ENCODE data around the gene PAPSS2.

The PAPSS2 gene

DNA sequence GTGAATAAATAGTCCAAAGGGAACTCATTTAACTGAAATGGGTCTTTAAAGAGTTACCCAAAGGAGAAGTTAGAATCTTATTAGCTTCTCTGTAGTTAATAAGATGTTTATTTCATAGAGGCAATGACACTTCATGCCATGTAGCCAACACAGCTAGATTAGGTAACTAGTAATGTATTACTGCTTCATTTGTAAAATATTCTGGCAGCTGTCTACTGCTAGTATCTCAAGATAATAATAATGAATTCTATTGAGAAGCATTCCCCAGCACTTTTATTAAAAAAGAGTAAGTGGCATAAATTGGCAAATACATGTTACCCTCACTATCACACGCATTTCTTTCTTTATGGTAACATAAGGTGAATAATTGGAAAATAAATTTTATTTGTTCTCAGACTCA lies 10.1 kb downstream of the PAPSS2 start:
- no peaks in the 10 kb centered on the region for H3K27me3 Mint-ChIP-seq (ENCODE audit: low read depth)
- H3K4me3 Mint-ChIP-seq = no peak overlapping the region
- H3K4me1 Mint-ChIP-seq = peaks cover 9% of the 10 kb centered on the region
- peak overlapping the region in 1 of 3 experiments; percentile 60 for H3K27ac Mint-ChIP-seq
- no peaks in the 10 kb centered on the region for H3K9me3 Mint-ChIP-seq
- TF ChIP-seq, protein P1, sequence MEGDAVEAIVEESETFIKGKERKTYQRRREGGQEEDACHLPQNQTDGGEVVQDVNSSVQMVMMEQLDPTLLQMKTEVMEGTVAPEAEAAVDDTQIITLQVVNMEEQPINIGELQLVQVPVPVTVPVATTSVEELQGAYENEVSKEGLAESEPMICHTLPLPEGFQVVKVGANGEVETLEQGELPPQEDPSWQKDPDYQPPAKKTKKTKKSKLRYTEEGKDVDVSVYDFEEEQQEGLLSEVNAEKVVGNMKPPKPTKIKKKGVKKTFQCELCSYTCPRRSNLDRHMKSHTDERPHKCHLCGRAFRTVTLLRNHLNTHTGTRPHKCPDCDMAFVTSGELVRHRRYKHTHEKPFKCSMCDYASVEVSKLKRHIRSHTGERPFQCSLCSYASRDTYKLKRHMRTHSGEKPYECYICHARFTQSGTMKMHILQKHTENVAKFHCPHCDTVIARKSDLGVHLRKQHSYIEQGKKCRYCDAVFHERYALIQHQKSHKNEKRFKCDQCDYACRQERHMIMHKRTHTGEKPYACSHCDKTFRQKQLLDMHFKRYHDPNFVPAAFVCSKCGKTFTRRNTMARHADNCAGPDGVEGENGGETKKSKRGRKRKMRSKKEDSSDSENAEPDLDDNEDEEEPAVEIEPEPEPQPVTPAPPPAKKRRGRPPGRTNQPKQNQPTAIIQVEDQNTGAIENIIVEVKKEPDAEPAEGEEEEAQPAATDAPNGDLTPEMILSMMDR (IDR thresholded peaks at IDR 0.05; ENCODE audit: unreplicated experiment in 3 of 3) = no peak
- peaks cover 8% of the 10 kb centered on the region for H3K36me3 Mint-ChIP-seq (ENCODE audit: low read depth)

GRCh38 chr10:87670586-87670985 lies 10.9 kb downstream of the PAPSS2 start:
- H3K9me3 Mint-ChIP-seq = no peaks in the 10 kb centered on the region
- H3K27me3 Mint-ChIP-seq (ENCODE audit: low read depth) = no peaks in the 10 kb centered on the region
- H3K27ac Mint-ChIP-seq = no peak overlapping the region
- peaks cover 8% of the 10 kb centered on the region for H3K36me3 Mint-ChIP-seq (ENCODE audit: low read depth)
- no peak overlapping the region for H3K4me3 Mint-ChIP-seq
- TF ChIP-seq, protein P1 (IDR thresholded peaks at IDR 0.05; ENCODE audit: unreplicated experiment in 3 of 3) = no peak
- peaks cover 9% of the 10 kb centered on the region for H3K4me1 Mint-ChIP-seq

- Mint-ChIP-seq H3K9me3 (no peaks in the 10 kb centered on the region), H3K4me1 (peaks cover 9% of the 10 kb centered on the region), H3K27me3 (ENCODE audit: low read depth) (no peaks in the 10 kb centered on the region), H3K4me3 (no peak overlapping the region), H3K36me3 (ENCODE audit: low read depth) (peaks cover 6% of the 10 kb centered on the region), H3K27ac (no peak overlapping the region)
- TF ChIP-seq, protein P1 (IDR thresholded peaks at IDR 0.05; ENCODE audit: unreplicated experiment in 3 of 3) = no peak
Observed at GRCh38 chr10:87671139-87671815, 11.6 kb downstream of the PAPSS2 start.

DNA sequence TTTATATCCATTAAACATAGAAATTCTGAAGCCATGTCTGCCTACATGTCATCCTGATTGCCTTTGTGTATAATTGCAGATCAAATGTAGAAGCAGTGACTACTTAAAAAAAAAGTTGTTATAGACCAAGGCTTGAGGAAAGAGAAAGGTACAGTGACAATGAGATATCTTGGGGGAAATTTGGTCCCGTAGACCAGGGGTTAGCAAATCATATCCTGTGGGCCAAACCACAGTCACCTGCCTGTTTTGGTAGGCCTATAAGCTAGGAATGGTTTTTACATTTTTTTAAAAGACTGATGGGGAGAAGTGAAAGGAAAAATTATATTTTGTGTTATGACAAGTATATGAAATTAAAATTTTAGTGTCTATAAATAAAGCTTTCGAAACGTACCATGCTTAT lies 12.9 kb downstream of the PAPSS2 start:
- peaks cover 9% of the 10 kb centered on the region for H3K4me1 Mint-ChIP-seq
- no peaks in the 10 kb centered on the region for H3K36me3 Mint-ChIP-seq (ENCODE audit: low read depth)
- no peaks in the 10 kb centered on the region for H3K9me3 Mint-ChIP-seq
- no peaks in the 10 kb centered on the region for H3K27me3 Mint-ChIP-seq (ENCODE audit: low read depth)
- TF ChIP-seq, protein P1 (IDR thresholded peaks at IDR 0.05; ENCODE audit: unreplicated experiment in 3 of 3) = no peak
- H3K4me3 Mint-ChIP-seq = no peak overlapping the region
- no peak overlapping the region for H3K27ac Mint-ChIP-seq

- Mint-ChIP-seq H3K27ac (no peak overlapping the region), H3K4me3 (no peak overlapping the region), H3K9me3 (no peaks in the 10 kb centered on the region), H3K4me1 (no peaks in the 10 kb centered on the region), H3K27me3 (ENCODE audit: low read depth) (no peaks in the 10 kb centered on the region), H3K36me3 (ENCODE audit: low read depth) (no peaks in the 10 kb centered on the region)
- TF ChIP-seq, protein P1 (IDR thresholded peaks at IDR 0.05; ENCODE audit: unreplicated experiment in 3 of 3) = no peak
Observed at GRCh38 chr10:87674943-87675342, 15.3 kb downstream of the PAPSS2 start.
